HG03025 (cell line): Measurements from ENCODE around the gene ZNF607.

Experiments
- ATAC-seq: cut with Tn5 transposase; IDR thresholded peaks from one replicate; pipeline ENCODE4 v1.9.1; 2021; ENCODE audit warnings: mild to moderate bottlenecking, moderate library complexity; ENCODE audit not compliant: unreplicated experiment, low FRiP score

The ZNF607 gene

DNA sequence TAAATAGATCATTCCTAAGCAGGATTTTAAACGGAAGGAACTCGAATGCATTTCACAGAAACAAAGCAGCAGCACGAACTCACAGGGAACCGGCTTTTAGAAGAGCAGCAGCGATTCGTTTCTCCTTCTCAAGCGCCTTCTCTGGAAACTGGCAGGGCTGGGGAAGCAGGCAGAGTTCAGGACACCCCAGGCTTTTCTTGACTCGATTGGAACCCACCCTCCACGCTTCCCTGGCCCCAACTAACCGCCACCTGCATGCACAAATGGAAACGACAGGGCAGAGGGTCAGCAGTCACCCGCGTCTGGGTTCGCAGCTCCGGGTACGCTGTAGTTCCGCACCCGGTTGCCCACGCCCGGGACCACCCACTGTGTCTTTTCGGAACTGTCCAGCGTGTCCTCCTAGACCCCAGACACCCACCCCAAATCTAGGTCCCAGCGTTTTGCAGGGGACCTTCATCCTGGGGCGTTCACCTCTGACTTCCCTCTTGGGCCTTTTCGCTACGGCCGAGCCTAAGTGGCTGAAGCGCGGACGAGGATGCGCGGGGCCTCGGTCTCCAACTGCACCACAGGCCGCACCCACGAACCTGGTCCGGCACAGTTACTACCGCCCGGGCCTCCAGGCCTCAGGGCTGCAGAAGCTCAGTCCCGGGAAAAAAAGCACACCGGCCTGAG is 64.8 kb downstream of the ZNF607 start:
- ATAC-seq: peak; percentile 44

DNA sequence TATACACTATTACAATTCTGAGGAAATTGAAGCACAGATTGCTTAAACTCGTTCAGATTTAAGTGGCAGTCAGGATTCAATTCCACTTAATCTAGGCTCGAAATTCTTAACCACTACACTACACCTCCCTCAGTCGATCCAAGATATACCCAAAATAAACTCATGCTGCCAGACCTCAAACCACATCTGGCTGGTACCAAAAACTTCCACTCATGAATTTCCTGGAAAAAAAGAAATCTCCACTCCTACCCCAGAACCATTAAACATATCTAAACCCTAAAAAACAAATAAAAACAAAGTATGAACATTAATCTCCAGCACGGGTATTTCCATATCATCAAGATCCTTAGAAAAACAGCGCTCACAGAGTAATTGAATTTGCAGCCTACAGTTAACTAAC is 65.4 kb downstream of the ZNF607 start:
- ATAC-seq: no peak
